GM18868 (cell line): ENCODE data around the gene KRTAP5-3.

ENCODE experiments used
- ATAC-seq: cut with Tn5 transposase; IDR thresholded peaks from one replicate; pipeline ENCODE4 v1.9.1; 2021; ENCODE audit warnings: mild to moderate bottlenecking, moderate library complexity; ENCODE audit not compliant: unreplicated experiment

KRTAP5-3 gene

GRCh38 chr11:1566381-1567051, 41.7 kb downstream of the KRTAP5-3 start:
- no peak for ATAC-seq

GRCh38 chr11:1565904-1566247, 42.4 kb downstream of the KRTAP5-3 start:
- ATAC-seq, result no peak

GRCh38 chr11:1565173-1565903, 42.9 kb downstream of the KRTAP5-3 start:
- no peak for ATAC-seq

GRCh38 chr11:1564535-1565172, 43.6 kb downstream of the KRTAP5-3 start:
- ATAC-seq, result no peak

- no peak for ATAC-seq
These were observed 44.3 kb downstream of the KRTAP5-3 start for GRCh38 chr11:1563697-1564534.

GRCh38 chr11:1563149-1563638, 45.1 kb downstream of the KRTAP5-3 start:
- ATAC-seq, result no peak

GRCh38 chr11:1562469-1563148, 45.7 kb downstream of the KRTAP5-3 start:
- ATAC-seq, result no peak

GRCh38 chr11:1561955-1562354, 46.3 kb downstream of the KRTAP5-3 start:
- no peak for ATAC-seq

- ATAC-seq, result no peak
These were observed 47.0 kb downstream of the KRTAP5-3 start for GRCh38 chr11:1561266-1561665.

GRCh38 chr11:1560649-1561251, 47.5 kb downstream of the KRTAP5-3 start:
- ATAC-seq, result no peak

GRCh38 chr11:1560002-1560648, 48.1 kb downstream of the KRTAP5-3 start:
- no peak for ATAC-seq

GRCh38 chr11:1559111-1559951, 48.9 kb downstream of the KRTAP5-3 start:
- no peak for ATAC-seq

- no peak for ATAC-seq
These were observed 49.5 kb downstream of the KRTAP5-3 start for GRCh38 chr11:1558775-1559110.

- ATAC-seq, result no peak
These were observed 50.1 kb downstream of the KRTAP5-3 start for GRCh38 chr11:1557904-1558774.
